Measurements from ENCODE around the gene TNIK. TPM values are rescaled to one million over a fixed set of nuclear protein-coding genes. Genes with fewer than 3 reads are reported as not detected.
"Not testable (repeated sequence)": the region's sequence is repeated elsewhere in the genome, so short reads cannot be mapped to it uniquely, and the experiment has no call there.

TNIK gene
- total RNA-seq, 4 donors from 2014 or later = 30.3 to 39.0 (median 36.8) TPM

GRCh38 chr3:171122240-171122639 lies 338.0 kb downstream of the TNIK start:
- no peaks in the 10 kb centered on the region for H3K9me3 ChIP-seq
- H3K27ac ChIP-seq (replicated peaks in 1 of 4) = no peak overlapping the region
- no peak overlapping the region for H3K4me3 ChIP-seq
- H3K27me3 ChIP-seq = no peaks in the 10 kb centered on the region
- WGBS = 60% methylated on average over 3 of the region's 3 CpGs
- no peak for DNase-seq (ENCODE audit: extremely low spot score)
- no peak for TF ChIP-seq CTCF (IDR thresholded peaks at IDR 0.05)
- no peak for TF ChIP-seq POLR2AphosphoS5 (IDR thresholded peaks at IDR 0.05)
- no peak for TF ChIP-seq EP300 (IDR thresholded peaks at IDR 0.05)
- TF ChIP-seq POLR2A (IDR thresholded peaks at IDR 0.05; ENCODE audit: low read depth) = no peak
- H3K4me1 ChIP-seq = no peaks in the 10 kb centered on the region
- intact Hi-C loops (cut with DNase I) = no loop called here
- H3K36me3 ChIP-seq = peaks cover 3 to 57% (median 11%) of the 10 kb centered on the region in 4 donors

- no peak overlapping the region for H3K4me3 ChIP-seq
- H3K36me3 ChIP-seq = peaks cover 3 to 57% (median 11%) of the 10 kb centered on the region in 4 donors
- H3K9me3 ChIP-seq = no peaks in the 10 kb centered on the region
- intact Hi-C loops (cut with DNase I) = no loop called here
- H3K27ac ChIP-seq (replicated peaks in 1 of 4) = no peak overlapping the region
- peaks cover 0 to 3% (median 1%) of the 10 kb centered on the region in 4 donors for H3K4me1 ChIP-seq
- no peaks in the 10 kb centered on the region for H3K27me3 ChIP-seq
- no peak for TF ChIP-seq EP300 (IDR thresholded peaks at IDR 0.05)
- DNase-seq (ENCODE audit: extremely low spot score) = no peak
Measured at GRCh38 chr3:171121801-171122200, 338.4 kb downstream of the TNIK start.

- H3K27me3 ChIP-seq; H3K4me3 ChIP-seq; H3K4me1 ChIP-seq; intact Hi-C loops (cut with DNase I); H3K9me3 ChIP-seq; DNase-seq (ENCODE audit: extremely low spot score); H3K27ac ChIP-seq (replicated peaks in 1 of 4): not testable (repeated sequence)
- WGBS = 90% methylated on average over 3 of the region's 3 CpGs
- peaks cover 3 to 49% (median 9%) of the 10 kb centered on the region in 4 donors for H3K36me3 ChIP-seq
Measured at GRCh38 chr3:171119402-171119801, 340.8 kb downstream of the TNIK start.

GRCh38 chr3:171118993-171119392 lies 341.2 kb downstream of the TNIK start:
- H3K27me3 ChIP-seq; H3K4me3 ChIP-seq; DNase-seq (ENCODE audit: extremely low spot score); H3K9me3 ChIP-seq; H3K4me1 ChIP-seq; H3K27ac ChIP-seq (replicated peaks in 1 of 4); intact Hi-C loops (cut with DNase I): not testable (repeated sequence)
- H3K36me3 ChIP-seq = peaks cover 3 to 46% (median 9%) of the 10 kb centered on the region in 4 donors
- WGBS = 71% methylated on average over 3 of the region's 3 CpGs

- Histone ChIP-seq H3K27ac (replicated peaks in 1 of 4) (no peak overlapping the region), H3K36me3 (peaks cover 0 to 29% (median 3%) of the 10 kb centered on the region in 4 donors), H3K27me3 (no peaks in the 10 kb centered on the region), H3K4me1 (peaks cover 0 to 5% (median 2%) of the 10 kb centered on the region in 4 donors), H3K4me3 (no peak overlapping the region), H3K9me3 (no peaks in the 10 kb centered on the region)
- DNase-seq (ENCODE audit: extremely low spot score) = no peak
- TF ChIP-seq POLR2AphosphoS5 (IDR thresholded peaks at IDR 0.05) = no peak
- TF ChIP-seq EP300 (IDR thresholded peaks at IDR 0.05) = no peak
- no peak for TF ChIP-seq POLR2A (IDR thresholded peaks at IDR 0.05; ENCODE audit: low read depth)
- no peak for TF ChIP-seq CTCF (IDR thresholded peaks at IDR 0.05)
- 85% methylated on average over 2 of the region's 2 CpGs for WGBS
- intact Hi-C loops (cut with DNase I) = no loop called here
Measured at GRCh38 chr3:171116824-171117395, 343.3 kb downstream of the TNIK start.

- Histone ChIP-seq H3K36me3 (peaks cover 0 to 26% (median 2%) of the 10 kb centered on the region in 4 donors), H3K4me1 (peaks cover 0 to 5% (median 2%) of the 10 kb centered on the region in 4 donors), H3K27me3 (no peaks in the 10 kb centered on the region), H3K4me3 (no peak overlapping the region), H3K9me3 (no peaks in the 10 kb centered on the region), H3K27ac (replicated peaks in 1 of 4) (no peak overlapping the region)
- no peak for TF ChIP-seq CTCF (IDR thresholded peaks at IDR 0.05)
- no peak for TF ChIP-seq POLR2AphosphoS5 (IDR thresholded peaks at IDR 0.05)
- TF ChIP-seq EP300 (IDR thresholded peaks at IDR 0.05) = no peak
- TF ChIP-seq POLR2A (IDR thresholded peaks at IDR 0.05; ENCODE audit: low read depth) = no peak
- no peak for DNase-seq (ENCODE audit: extremely low spot score)
- intact Hi-C loops (cut with DNase I) = no loop called here
Measured at GRCh38 chr3:171116365-171116764, 343.8 kb downstream of the TNIK start.

All from esophagus muscularis mucosa (tissue), 4 donors.